Ishikawa (cell line): Measurements from ENCODE around the gene SLC35G6.
A peak's percentile ranks its signal among the peaks of the same experiment; 100 is the strongest.

Source experiments
- CEBPB ChIP-seq: IDR thresholded peaks from 2 replicates; pipeline ENCODE4 v1.6.1; 2012
- CREB1 ChIP-seq: IDR thresholded peaks from 2 replicates; pipeline ENCODE4 v1.6.1; 2012; ENCODE audit warnings: low read depth
- EGR1 ChIP-seq: IDR thresholded peaks from 2 replicates; pipeline ENCODE4 v1.6.1; 2012
- EP300 ChIP-seq: IDR thresholded peaks from 2 replicates; pipeline ENCODE4 v1.6.1; 2012; ENCODE audit warnings: borderline replicate concordance
- FOXM1 ChIP-seq: IDR thresholded peaks from 2 replicates; pipeline ENCODE4 v1.6.1; 2012; ENCODE audit warnings: low read depth, borderline replicate concordance
- MAX ChIP-seq: IDR thresholded peaks from 2 replicates; pipeline ENCODE4 v1.6.1; 2012
- NFIC ChIP-seq: IDR thresholded peaks from 2 replicates; pipeline ENCODE4 v1.6.1; 2012
- RAD21 ChIP-seq: IDR thresholded peaks from 2 replicates; pipeline ENCODE4 v1.6.1; 2012; ENCODE audit warnings: low read depth
- REST ChIP-seq: IDR thresholded peaks from 2 replicates; pipeline ENCODE4 v1.6.1; 2012; ENCODE audit warnings: low read depth, mild to moderate bottlenecking
- TAF1 ChIP-seq: IDR thresholded peaks from 2 replicates; pipeline ENCODE4 v1.6.1; 2012; ENCODE audit warnings: low read depth, mild to moderate bottlenecking
- TCF12 ChIP-seq: IDR thresholded peaks from 2 replicates; pipeline ENCODE4 v1.6.1; 2012; ENCODE audit warnings: low read depth
- TEAD4 ChIP-seq: IDR thresholded peaks from 2 replicates; pipeline ENCODE4 v1.6.1; 2012
- USF1 ChIP-seq: IDR thresholded peaks from 2 replicates; pipeline ENCODE4 v1.6.1; 2012
- YY1 ChIP-seq: IDR thresholded peaks from 2 replicates; pipeline ENCODE4 v1.6.1; 2012; ENCODE audit warnings: low read depth
- ZBTB7A ChIP-seq: IDR thresholded peaks from 2 replicates; pipeline ENCODE4 v1.6.1; 2012; ENCODE audit warnings: low read depth

The SLC35G6 gene

GRCh38 chr17:7444682-7445618, 36.3 kb upstream of the SLC35G6 start, which contains the start of gene CHRNB1:
Gene CHRNB1, plus strand, starts transcription at chr17:7445061. Its CDS starts 67 bp downstream, at chr17:7445128.
- TF ChIP-seq CEBPB, result no peak
- no peak for TF ChIP-seq EGR1
- TF ChIP-seq TCF12, result no peak
- TF ChIP-seq YY1, result no peak
- no peak for TF ChIP-seq TEAD4
- TF ChIP-seq ZBTB7A, result no peak
- no peak for TF ChIP-seq TAF1
- TF ChIP-seq CREB1, result no peak
- no peak; the same call in 1 of the 2 replicates for TF ChIP-seq MAX
- no peak for TF ChIP-seq REST

GRCh38 chr17:7445619-7445968, 35.7 kb upstream of the SLC35G6 start:
- no peak for TF ChIP-seq TEAD4
- TF ChIP-seq EGR1, result no peak

GRCh38 chr17:7448461-7448860, 32.8 kb upstream of the SLC35G6 start:
- TF ChIP-seq USF1, result no peak
- no peak for TF ChIP-seq ZBTB7A
- TF ChIP-seq REST, result no peak
- TF ChIP-seq EGR1, result no peak
- no peak for TF ChIP-seq YY1
- no peak for TF ChIP-seq NFIC
- no peak for TF ChIP-seq CREB1
- TF ChIP-seq EP300, result no peak
- no peak for TF ChIP-seq CEBPB
- no peak for TF ChIP-seq FOXM1

GRCh38 chr17:7459961-7460545, 21.2 kb upstream of the SLC35G6 start:
- TF ChIP-seq CREB1 (no peak), TEAD4 (no peak), EP300 (no peak), YY1 (peak; percentile 56; the same call in 1 of the 2 replicates), CEBPB (no peak), USF1 (no peak)

GRCh38 chr17:7460850-7461660, 20.2 kb upstream of the SLC35G6 start:
- TF ChIP-seq CREB1 (no peak), TAF1 (no peak), CEBPB (no peak), USF1 (no peak), ZBTB7A (no peak), EP300 (no peak), TCF12 (no peak), RAD21 (no peak), EGR1 (no peak), REST (no peak)
